ENCODE data around the gene PTP4A1. TPM values are rescaled to one million over a fixed set of nuclear protein-coding genes. Genes with fewer than 3 reads are reported as not detected.
A peak's percentile ranks its signal among the peaks of the same experiment; 100 is the strongest.
"Not testable (repeated sequence)": the region's sequence is repeated elsewhere in the genome, so short reads cannot be mapped to it uniquely, and the experiment has no call there.

PTP4A1 gene
- 42.6 TPM for total RNA-seq
- long read RNA-seq, partial matches to known transcripts, result 3 of 5 reads
- long read RNA-seq, other reads (novel, unspliced or antisense), result 1 of 5 reads

DNA sequence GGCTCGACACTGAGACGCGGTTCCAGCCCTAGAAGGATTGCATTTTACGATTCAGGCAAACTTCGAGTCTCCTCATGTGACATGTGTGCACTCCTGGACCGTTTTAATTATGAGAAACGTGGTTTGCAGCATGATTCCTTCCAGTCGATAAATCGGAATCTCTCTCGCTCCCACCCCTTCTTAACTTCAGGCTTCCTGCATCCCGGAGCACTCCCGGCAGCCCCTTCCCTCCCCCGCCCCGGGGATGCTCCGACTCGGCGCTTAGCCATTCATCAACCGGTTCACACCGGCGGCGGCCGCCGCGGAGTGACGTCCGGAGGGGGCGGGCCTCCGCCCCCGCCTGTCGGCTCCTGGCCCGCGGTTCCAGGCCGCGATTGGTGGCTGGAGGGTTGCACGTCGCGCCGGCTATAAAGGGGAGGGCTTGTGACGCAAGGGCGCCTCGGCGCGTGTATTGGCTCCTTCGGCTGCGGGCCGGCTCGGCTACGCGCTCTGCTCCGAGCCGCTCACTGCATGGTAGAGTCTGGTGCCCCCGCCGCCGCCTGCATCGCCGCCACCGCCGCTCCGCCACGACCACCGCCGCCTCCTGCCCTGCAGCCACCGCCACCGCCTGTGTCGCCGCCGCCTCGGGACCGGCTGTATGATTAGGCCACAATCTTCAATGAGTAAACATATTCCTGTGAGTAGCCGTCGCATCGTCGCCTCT lies at the start of gene PTP4A1, which contains the start of gene LOC128125822:
Gene PTP4A1 (plus strand): TSS at position 437 of the 703 bp plus-strand sequence. CDS start 4,401 bp downstream, outside the sequence.
Gene LOC128125822 (plus strand): TSS at position 437 of the 703 bp plus-strand sequence.
- intact Hi-C loops (cut with DNase I), result loop anchor here (2.0 to 10.0 kb wide), 2 partner anchors 63 to 217 kb away; partner anchors contain the start of gene PHF3
- DNase-seq (ENCODE audit: low spot score), result peak; percentile 99

DNA sequence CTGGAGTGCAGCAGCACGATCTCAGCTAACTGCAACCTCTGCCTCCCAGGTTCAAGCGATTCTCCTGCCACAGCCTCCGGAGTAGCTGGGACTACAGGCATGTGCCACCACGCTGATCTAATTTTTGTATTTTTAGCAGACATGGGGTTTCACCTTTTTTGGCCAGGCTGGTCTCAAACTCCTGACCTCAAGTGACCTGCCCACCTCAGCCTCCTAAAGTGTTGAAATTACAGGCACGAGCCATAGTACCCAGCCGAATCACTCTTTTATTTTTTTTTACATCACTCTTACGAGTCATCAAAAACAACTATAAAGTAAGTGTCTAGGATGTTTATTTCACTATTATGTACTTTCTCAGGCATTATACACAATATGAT lies 49.4 kb upstream of the PTP4A1 start:
- DNase-seq (ENCODE audit: low spot score); intact Hi-C loops (cut with DNase I): not testable (repeated sequence)

- DNase-seq (ENCODE audit: low spot score), result no peak
- intact Hi-C loops (cut with DNase I), result no loop called here
Observed at GRCh38 chr6:63523630-63524029, 48.6 kb upstream of the PTP4A1 start.

DNA sequence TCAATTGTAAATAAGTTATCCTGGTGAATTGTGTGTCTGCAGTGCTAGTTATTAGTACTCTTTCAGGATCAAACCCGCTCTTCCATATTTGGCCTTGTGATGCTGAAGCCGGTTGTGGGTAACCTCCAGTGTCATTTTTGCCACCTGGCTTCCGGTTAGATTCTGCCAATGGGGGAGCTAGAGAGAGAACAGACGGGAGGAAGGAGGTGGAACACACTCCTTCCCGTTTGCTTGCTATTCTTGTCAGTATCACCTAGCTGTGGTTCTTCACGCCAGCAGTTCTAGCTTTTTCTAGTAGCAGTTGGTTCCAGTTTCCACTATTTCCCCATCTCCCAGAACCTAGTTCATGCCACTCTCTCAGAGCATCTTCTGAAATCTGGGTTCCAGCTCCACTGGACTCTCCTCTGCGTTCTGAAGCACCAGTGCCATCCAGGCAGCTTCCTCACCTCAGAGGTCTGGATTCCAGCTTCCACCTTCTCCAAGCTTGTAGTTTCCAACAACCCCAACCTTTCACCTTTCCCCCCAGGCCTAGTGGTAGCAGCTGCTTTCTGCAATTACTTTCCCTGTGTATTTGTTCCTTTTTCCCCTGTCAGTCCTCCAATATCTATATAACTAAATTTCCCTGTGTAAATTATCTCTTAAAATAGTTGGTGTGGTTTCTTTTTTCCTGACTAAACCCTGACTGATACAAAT lies 46.9 kb upstream of the PTP4A1 start:
- DNase-seq (ENCODE audit: low spot score), result no peak
- intact Hi-C loops (cut with DNase I), result no loop called here

- intact Hi-C loops (cut with DNase I), result no loop called here
- no peak for DNase-seq (ENCODE audit: low spot score)
Observed at GRCh38 chr6:63526931-63527330, 45.3 kb upstream of the PTP4A1 start.

- intact Hi-C loops (cut with DNase I), result no loop called here
- no peak for DNase-seq (ENCODE audit: low spot score)
Observed at GRCh38 chr6:63527658-63528514, 44.4 kb upstream of the PTP4A1 start.

- no peak for DNase-seq (ENCODE audit: low spot score)
Observed at GRCh38 chr6:63529498-63529897, 42.8 kb upstream of the PTP4A1 start.

DNA sequence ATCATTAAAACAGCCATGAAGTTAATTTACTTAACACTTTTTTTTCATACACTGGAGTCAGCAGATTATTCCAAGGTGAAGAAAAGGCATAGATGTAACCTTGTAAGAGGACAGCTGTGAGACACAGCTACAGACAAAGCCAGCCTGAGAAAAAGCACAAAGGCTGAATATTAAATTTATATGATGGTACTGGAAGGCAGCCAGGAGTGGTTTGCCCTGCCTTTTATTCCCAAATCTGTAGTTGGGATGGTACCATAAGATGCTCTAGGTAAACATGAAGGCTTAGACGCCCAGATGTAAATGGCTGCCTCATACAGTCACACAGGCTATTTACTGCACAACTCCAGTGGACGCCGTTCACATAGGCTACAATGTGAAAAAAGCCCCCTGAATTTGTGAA lies 42.1 kb upstream of the PTP4A1 start:
- intact Hi-C loops (cut with DNase I), result no loop called here
- no peak for DNase-seq (ENCODE audit: low spot score)

More at GRCh38 chr6:63529498-63529897, 42.8 kb upstream of the PTP4A1 start:
- intact Hi-C loops (cut with DNase I), result no loop called here

- intact Hi-C loops (cut with DNase I), result no loop called here
- no peak for DNase-seq (ENCODE audit: low spot score)
Observed at GRCh38 chr6:63530991-63531390, 41.3 kb upstream of the PTP4A1 start.

DNA sequence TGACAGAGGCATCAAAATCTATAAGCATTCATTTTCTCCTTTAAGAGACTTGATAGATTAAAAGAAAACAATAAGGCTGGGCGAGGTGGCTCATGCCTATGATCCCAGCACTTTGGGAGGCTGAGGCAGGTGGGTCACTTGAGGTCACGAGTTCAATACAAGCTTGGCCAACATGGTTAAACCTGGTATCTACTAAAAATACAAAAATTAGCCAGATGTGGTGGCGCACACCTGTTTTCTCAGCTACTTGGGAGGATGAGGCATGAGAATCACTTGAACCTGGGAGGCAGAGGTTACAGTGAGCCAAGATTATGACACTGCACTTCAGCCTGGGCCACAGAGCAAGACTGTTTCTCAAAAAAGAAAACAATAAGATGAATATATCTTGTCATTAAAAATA lies 39.3 kb upstream of the PTP4A1 start:
- intact Hi-C loops (cut with DNase I), result no loop called here
- no peak for DNase-seq (ENCODE audit: low spot score)

DNA sequence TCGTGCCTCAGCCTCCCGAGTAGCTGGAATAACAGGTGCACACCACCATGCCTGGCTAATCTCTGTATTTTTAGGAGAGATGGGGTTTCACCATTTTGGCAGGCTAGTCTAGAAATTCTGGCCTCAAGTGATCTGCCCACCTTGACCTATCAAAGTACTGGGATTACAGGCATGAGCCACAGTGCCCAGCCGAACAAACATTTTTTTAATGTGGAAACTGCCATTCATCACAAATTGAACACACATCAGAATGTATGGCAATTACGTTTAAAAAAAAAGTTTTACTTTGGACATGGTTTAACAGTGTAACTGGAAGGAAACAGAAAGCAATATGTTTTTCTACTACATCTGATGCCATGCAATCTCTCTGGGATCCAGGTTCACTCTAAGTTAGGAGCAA lies 38.3 kb upstream of the PTP4A1 start:
- intact Hi-C loops (cut with DNase I), result no loop called here

DNA sequence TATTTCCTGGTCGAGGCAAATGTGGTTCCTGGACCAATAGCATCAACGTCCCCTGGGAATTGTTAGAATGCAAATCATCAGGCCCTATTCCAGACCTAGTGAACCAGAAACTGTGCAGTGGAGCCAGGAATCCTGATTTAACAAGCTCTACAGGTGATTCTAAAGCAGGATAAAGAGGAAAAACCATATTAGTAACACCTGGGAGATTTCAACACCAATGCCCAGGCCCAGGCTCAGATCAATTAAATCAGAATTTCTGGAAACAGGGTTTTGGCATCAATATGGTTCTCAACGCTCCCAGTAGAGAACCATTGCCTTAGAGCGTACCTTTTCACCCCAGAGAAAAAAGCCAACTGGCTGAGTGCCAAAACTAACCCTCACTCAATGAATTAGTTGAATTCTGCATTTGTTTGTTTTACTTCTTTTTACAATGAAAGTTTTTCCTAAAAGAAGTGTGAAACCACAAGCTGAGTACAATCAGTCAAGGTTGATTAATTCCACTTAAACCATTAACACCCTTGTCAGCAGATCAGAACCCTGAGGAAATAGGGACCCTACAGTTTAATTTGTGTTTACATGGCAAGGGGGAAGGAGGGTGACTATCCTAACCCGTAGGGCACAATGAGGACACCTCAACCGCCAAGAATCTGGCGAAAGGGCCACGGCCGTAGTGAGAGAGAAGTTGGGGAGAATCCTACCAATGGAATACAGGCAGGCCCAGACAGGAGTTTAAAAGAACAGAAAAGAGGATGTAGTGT lies 34.9 kb upstream of the PTP4A1 start:
- no peak for DNase-seq (ENCODE audit: low spot score)
- intact Hi-C loops (cut with DNase I), result no loop called here

More for the DNA sequence above, 38.3 kb upstream of the PTP4A1 start:
- DNase-seq (ENCODE audit: low spot score), result no peak

GRCh38 chr6:63537959-63538300 lies 34.4 kb upstream of the PTP4A1 start:
- intact Hi-C loops (cut with DNase I), result no loop called here
- no peak for DNase-seq (ENCODE audit: low spot score)

- DNase-seq (ENCODE audit: low spot score), result no peak
- intact Hi-C loops (cut with DNase I), result no loop called here
Observed at GRCh38 chr6:63538550-63538949, 33.7 kb upstream of the PTP4A1 start.

GRCh38 chr6:63543001-63543400 lies 29.3 kb upstream of the PTP4A1 start:
- DNase-seq (ENCODE audit: low spot score), result no peak
- intact Hi-C loops (cut with DNase I), result no loop called here

GRCh38 chr6:63543982-63544381 lies 28.3 kb upstream of the PTP4A1 start:
- intact Hi-C loops (cut with DNase I), result no loop called here
- no peak for DNase-seq (ENCODE audit: low spot score)

DNA sequence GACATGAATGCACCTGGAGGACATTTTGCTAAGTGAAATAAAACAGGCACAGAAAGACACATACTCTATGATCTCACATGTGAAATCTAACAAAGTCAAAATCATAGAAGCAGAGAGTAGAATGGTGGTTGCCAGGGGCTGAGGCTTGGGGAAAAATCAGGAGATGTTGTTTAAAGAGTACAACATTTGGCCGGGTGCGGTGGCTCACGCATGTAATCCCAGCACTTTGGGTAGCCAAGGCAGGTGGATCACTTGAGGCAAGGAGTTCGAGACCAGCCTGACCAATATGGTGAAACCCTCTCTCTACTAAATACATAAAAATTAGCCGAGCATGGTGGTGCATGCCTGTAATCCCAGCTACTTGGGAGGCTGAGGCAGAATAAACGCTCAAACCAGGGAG lies 26.0 kb upstream of the PTP4A1 start:
- no peak for DNase-seq (ENCODE audit: low spot score)
- intact Hi-C loops (cut with DNase I), result no loop called here

DNA sequence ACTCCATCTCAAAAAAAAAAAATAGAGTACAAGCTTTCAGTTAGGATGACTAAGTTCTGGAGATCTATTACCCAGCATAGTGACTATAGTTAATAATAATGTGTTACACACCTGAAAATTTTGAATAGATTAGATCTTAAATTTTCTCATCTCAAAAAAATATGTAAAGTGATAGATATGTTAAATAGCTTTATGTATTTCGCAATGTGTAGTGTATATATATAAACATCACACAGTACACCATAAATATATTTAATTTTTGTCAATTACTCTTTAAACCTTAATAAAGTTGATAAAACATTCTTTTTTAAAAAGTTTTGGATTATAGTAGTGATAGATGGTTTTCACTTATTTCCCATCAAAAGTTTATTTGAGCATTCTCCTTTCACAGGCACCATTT lies 25.6 kb upstream of the PTP4A1 start:
- intact Hi-C loops (cut with DNase I), result no loop called here
- no peak for DNase-seq (ENCODE audit: low spot score)

- intact Hi-C loops (cut with DNase I), result no loop called here
- DNase-seq (ENCODE audit: low spot score), result no peak
Observed at GRCh38 chr6:63549076-63549475, 23.2 kb upstream of the PTP4A1 start.
